PFSK-1 (cell line): ENCODE results near the gene XYLT1.

Experiments used
- POLR2AphosphoS5 ChIP-seq: IDR thresholded peaks from 2 replicates; pipeline ENCODE4 v1.6.1; 2012; ENCODE audit warnings: low read depth, mild to moderate bottlenecking, control low read depth, low read length, moderate library complexity
- SIN3A ChIP-seq: IDR thresholded peaks from 2 replicates; pipeline ENCODE4 v1.6.1; 2012; ENCODE audit warnings: mild to moderate bottlenecking, low read length, moderate library complexity, borderline replicate concordance; ENCODE audit not compliant: insufficient read depth
- TAF1 ChIP-seq: IDR thresholded peaks from 2 replicates; pipeline ENCODE4 v1.6.1; 2012; ENCODE audit warnings: low read length, control low read depth, borderline replicate concordance; ENCODE audit not compliant: insufficient read depth

DNA sequence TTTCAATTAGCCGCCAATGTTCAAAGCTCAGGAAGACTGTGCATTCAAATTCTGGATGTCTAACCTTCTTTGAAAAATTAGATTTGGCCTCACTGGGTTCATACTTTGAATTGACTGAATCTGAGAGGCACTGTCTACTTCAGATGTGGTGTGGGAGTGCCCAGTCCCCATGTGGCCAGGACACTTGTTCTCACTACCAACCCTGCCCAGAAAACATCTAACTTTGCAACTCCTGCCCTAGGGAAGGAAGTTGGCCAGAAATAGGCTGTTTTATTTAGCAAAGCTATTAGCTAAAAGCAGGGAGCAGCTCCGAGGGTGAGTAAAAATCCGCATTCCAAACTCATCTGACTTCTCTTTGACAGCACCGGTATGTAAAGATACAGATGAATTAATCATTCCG lies 86.3 kb downstream of the XYLT1 start:
- TF ChIP-seq TAF1: no peak
- no peak for TF ChIP-seq SIN3A
- TF ChIP-seq POLR2AphosphoS5: no peak
